AML-193 (cell line): ENCODE results near the gene KARS1.

Experiments
- DNase-seq, 2 experiments: peaks; one replicate each; lab custom pipeline; 2025; lab: John Stamatoyannopoulos, UW

KARS1 gene

DNA sequence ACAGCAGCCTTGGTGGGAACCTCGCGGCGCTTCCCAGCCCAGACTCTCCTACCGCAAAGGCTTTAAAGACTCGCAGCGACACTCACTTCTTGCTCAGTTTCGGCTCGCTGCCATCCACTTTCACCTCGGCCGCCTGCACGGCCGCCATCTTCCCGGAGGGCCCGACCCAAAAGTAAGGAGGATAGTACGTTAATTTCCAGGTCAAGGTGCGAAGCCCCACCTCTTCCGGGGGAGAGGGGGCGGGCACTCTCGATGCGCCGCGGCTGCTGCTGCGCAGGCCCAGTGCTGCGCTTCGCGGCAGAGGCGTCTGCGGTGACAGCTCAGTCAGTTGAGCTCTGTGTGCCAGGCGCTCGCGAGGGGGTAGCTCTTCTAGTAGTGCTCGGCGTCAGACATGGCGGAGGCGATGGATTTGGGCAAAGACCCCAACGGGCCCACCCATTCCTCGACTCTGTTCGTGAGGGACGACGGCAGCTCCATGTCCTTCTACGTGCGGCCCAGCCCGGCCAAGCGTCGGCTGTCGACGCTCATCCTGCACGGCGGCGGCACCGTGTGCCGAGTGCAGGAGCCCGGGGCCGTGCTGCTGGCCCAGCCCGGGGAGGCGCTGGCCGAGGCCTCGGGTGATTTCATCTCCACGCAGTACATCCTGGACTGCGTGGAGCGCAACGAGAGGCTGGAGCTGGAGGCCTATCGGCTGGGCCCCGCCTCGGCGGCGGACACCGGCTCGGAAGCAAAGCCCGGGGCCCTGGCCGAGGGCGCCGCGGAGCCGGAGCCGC is at the start of gene KARS1, which contains the start of gene TERF2IP:
KARS1 (minus strand) TSS at position 174 of the 773 bp plus-strand sequence; CDS start at position 148, 26 bp downstream.
TERF2IP (plus strand) TSS at position 282 of the 773 bp plus-strand sequence; CDS start at position 392, 110 bp downstream.
- peak; percentile 85 to 89 for DNase-seq

DNA sequence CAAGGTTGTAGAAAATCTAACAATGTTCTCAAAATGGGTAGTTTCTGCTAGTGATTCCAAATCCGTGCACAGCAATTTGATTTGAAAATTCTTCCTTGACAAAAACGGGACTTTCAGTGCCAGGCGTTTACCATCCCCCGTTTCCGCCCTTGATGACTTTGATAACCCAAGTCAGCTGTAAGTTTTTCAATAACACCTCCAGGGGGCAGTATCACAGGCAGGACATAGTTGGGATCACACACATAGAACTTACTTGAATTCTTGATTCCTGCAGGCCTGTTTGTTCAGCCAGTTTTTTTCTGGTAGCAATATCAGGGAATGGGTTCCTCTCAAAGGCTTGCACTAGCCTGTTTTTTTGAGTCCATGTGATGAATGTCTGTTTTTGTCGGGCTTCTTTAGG is 48.2 kb upstream of the KARS1 start:
- DNase-seq = no peak

DNA sequence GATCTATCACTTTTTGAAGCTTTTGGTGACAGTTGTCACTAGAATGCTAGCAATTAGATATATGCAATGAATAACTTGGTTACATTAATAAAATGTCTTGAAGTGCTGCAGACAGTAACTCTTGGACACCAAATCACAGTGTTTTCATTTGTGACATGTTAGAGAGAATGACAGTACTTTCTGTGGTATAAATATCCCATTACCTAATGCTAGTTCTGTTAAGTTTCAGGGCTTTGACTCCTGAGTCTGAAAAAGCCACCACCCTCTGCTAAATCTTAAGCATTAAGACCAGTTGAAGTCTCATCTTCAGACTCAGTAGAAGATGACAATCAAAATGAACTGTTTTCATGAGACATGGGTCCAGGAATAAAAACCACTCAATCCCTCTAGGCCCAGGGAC is 39.9 kb upstream of the KARS1 start:
- DNase-seq = no peak

DNA sequence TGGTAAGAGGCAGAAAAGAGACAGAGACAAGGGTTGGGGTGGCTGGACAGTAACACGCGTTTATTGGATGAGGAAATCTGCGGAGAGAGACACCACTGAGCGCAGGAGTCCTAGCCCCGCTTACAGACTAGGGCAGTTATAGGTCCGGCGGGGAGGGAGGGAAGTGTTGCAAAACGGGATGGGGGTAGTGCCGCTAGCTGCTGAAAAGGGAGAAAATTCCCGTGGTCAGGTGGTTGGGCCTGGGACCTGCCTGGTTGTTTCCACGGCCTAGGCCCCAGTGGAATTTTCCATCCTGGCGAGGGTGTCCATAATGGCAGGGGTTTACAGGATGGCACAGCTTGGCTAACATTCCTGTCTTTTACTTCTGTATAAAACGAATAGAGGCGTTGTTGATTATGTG is 34.8 kb upstream of the KARS1 start:
- DNase-seq = no peak

DNA sequence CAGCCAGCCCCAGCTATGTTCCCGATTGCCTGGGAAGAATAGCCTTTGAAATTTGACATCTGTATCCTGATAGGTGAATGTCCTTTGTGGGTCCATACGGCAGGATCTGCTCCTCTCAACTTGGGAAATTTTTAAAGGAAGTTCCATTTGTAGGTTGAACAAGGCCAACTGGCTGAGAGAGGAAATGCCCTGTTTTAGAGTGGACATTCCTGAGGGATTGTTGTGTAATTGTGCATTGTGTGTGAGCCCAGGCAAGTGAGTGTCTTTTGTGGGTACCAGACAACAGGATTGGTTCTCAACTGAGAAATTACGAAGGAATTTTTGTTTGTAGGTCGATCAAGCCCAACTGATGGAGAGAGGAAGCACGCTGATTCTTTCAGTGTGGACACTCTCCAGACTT is 31.9 kb upstream of the KARS1 start:
- DNase-seq = no peak

DNA sequence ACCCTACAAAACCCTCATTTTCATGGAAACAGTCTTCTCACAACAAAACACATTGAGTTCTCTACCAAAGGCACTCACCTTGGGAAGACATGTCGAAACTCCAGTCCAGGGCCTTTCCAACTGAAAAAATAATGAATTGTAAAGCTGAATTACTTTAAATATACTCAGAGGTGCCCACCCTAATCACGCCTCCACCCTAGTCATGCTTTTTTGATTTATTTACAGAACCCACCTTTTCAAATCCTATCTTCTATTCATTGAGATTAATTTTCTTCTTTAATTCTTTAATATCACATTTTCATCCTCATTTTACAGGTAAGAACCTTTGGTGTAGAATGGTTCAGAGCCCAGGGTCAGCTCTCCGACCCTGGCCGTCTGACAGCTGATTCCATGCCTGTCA is 29.4 kb upstream of the KARS1 start, which contains the start of gene CPHXL2:
CPHXL2 (minus strand) TSS at position 101 of the 400 bp plus-strand sequence; CDS start at position 91, 10 bp downstream.
- no peak for DNase-seq

DNA sequence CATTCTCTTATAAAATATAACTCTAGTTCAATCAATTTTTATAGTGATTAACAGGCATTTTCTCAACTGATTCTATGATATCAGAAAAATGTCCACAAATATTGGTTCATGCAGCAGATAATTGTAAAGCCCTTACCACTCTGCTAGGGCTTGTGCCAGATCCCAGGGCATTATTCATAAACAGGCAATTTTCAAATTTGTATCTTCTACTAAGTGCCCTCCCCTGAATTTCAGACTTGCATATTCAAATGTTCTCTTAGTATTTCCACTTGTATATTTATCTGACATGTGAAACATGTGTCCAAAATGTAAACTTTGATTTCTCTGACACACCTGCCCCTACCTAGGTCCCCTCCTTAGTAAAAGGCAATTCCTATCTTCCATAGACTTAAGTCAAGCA is 20.0 kb upstream of the KARS1 start:
- no peak for DNase-seq

DNA sequence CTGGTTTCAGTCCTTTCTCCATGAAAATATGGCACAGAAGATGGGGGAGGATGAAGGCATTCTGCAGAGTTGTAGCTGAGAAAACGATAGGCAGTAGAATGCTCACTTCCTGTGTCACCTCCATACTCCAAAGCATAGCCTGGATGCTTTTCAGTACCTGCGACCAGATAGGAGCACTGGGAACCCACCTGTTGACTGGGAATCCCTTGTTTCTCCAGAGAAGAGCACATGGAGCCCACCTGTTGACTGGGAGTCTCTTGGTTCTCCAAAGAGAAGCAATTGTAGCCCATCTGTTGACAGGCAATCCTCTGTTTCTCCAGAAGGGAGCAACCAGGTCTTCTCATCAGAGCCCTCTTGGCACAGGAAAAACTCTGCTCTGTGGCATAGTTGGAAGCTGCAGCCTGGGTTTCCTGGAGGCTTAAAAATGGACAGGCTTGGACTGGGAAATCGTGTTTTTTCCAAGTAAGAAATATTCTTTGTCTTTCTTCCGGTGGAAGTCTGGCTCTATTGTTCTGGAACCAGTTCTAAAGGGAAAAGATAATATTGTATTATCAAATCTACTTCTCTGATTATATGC is 13.3 kb upstream of the KARS1 start:
- DNase-seq = no peak

DNA sequence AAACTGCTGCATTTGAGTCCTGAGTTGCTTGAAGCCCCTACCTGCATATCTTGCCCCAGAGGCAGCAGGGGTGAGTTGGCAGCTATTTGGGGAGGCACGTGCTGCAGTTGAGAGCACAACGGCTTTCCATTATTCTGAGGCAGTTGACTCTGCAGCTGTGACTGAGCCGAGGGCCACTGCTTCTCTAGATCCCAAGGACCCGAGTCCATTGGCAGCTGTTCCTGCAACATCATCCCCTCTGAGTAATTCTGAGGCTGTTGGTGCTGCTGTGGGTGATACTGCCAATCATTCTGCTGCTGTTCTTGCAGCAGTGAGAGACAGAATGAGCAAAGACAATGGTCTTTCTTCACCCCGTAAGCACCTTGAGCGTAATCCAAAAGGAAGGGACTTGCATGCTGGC is 12.9 kb upstream of the KARS1 start:
- DNase-seq = no peak

DNA sequence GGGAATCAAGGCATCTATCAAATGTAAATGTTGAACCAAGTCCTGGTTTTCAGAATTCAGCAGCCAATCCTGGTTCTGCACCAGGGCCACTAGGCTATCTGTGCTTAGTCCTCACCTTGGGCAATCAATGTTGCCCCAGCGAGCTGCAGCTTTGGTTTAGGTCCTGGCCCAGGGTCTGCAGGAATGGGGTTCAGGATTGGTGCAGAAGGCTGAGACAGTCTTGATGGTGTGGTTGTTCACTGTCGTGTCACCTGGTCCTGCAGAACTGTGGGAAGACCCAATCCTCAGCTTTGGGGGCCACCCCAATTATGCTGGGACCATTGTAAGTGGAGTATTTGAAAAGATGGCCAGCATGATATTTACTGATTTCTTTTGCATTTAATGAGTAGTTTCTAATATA is 10.7 kb upstream of the KARS1 start:
- no peak for DNase-seq

DNA sequence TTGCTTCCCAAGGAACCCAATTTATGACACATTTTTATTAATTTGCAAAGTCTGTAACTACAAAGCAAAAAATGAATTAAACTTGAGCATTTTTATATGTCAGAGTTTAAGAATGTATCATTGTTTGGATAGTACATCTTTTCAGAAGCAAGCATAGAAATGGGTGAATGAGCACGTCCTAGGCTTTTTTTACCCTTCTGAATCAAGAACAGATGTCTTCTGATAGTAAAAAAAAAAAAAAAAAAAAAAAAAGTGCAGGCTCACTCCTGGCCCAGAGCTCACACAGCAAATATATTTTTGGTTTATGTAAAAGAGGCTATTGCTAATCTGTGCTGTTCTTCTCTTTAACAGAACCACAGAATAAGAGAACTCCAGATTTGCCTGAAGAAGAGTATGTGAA is 6.5 kb upstream of the KARS1 start:
- DNase-seq = no peak

DNA sequence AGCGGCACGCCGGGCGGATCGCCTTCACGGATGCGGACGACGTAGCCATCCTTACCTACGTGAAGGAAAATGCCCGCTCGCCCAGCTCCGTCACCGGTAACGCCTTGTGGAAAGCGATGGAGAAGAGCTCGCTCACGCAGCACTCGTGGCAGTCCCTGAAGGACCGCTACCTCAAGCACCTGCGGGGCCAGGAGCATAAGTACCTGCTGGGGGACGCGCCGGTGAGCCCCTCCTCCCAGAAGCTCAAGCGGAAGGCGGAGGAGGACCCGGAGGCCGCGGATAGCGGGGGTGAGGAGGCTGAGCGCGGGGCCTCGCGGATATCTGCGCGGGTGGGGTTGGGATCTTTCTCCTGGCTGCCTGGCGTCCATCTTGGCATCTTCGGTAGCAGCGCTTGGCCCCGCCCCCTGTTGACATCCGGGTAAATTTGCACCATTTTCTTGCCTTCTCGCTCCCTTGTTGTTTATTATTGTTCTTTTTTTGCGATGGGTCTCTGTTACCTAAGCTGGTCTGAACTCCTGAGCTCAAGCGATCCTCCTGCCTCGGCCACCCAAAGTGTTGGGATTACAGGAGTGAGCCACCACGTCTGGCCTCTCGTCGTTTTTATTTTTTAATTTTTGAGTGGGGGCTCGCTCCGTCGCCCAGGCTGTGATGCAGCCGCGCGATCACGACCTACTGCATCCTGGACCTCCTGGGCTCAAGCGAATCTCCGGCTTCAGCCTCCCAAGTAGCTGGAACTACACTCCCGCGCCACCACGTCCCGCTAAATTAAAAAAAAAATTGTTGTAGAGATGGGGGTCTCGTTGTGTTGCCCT is 1.0 kb upstream of the KARS1 start:
- DNase-seq = peak; percentile 57 to 58

DNA sequence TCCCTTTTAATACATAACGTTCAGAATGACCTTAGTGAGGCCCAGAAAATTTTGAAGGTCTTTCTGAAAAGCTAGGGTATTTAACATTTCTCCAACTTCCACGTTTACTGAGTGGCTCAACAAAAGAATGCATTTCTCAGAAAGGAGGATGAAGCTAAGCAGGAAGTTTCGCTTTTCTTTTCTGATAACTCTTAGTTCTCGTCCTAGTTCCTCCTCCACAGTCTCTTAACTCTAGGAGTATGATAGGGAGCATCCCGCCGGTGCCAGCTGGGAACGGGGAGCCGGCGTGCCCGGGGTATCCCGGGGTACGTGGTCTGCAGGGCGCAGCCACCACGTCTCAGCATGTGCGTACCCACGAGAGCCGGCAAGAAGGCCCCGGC is 363 bp downstream of the KARS1 start:
- DNase-seq = no peak

DNA sequence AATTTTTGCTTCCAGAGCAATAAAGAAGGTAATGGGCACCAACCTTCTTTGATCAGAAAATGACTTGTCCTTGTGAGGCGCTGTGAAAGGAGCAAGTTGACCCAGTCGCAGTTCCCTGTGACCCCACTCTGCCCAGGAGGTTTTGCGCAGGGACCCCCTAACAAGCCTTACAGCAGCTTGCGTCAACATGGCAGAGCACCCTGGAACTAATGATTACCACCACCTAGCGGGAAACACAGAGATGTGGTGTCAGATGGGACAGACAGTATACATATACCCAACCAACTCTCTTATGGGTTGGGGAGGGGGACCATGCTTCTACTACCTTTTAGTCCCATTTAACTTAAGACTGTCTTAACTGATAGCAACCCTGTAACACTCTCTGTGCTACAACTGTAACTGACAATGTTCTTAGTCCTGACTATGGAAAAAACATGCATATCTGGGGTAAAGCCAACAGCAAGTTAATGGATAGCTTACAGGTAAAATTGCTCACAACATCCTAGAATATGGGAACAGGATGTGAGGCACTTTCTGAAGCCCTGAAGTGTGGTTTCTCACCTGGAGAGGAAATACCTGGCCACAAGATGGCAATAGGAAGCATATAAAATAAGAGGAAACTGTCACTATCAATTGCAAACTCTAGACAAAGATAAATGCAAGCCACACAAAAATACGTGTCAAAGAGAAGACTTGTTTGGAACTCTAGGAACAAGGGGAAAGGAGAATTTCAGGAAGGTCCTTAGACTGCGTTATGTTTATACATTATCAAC is 3.0 kb downstream of the KARS1 start:
- no peak for DNase-seq

DNA sequence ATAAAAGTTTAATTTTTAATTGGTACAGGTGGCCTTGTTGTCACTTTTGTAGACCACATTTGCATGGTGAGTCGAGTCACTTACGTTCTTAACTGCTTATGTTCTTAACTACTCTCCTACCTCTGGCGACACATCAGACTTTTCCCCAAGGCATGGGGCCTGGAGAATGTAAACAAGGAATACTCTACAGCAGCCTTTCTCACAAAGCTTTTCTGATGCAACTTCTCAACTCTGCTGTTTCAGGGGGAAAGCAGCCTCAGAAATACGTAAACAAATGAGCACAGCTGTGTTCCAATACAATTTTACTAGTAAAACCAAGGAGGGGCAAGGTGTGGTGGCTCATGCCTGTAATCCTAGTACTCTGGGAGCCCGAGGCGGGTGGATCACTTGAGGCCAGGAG is 6.9 kb downstream of the KARS1 start:
- no peak for DNase-seq

DNA sequence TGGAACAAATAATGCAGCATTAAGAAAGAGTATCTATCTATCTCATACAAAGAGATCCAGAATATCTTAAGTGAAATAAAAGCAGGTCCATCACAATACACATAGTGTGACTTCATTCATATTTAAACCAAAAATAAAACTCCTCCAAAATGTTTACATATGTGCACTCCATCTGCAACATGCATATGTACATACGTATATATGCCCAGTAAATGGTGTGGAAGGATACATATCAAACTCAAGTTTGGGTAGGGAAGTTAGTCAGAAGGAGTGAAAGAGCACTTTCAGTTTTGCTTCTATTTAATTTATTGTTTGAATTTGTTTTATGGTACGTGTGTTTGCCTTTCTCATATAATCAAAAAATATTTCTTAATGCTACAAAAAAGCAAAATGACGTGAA is 12.4 kb downstream of the KARS1 start:
- no peak for DNase-seq

DNA sequence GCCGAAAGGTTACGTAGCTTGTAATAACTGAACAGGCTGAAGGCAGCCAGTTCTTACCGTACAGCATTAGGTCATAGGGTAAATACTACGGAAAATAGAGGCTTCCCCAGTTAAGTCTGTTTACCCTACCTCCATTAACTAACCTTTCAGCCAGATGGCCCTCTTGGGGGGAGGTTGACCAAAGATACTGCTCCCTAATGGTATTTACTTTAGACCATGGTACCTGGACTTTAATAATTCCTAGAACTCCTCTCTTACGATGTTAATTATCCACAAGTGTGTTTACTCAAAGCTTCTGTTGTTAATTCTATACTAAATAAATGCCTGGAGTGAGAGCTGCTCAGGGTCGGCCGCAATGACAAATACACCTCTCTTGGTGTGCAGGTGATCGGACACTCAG is 14.6 kb downstream of the KARS1 start:
- no peak for DNase-seq

DNA sequence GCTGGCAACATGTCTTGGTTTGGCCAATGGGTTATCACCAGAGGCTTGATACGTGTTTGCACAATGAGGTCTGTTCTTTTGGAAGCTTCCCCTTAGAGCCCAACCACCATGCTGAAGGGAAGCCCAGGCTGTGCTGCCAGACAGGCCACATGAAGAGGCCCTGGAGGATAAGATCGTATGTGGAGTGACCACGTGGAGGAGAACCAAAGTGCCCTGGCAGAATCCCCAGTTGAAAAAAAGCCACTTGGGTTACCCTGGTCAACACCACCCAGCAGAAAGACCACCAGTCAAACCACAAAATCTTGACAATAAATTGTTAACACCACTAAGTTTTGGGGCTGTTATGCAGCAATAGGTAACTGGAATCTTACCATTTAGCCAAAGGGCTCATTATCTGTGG is 17.4 kb downstream of the KARS1 start:
- no peak for DNase-seq

DNA sequence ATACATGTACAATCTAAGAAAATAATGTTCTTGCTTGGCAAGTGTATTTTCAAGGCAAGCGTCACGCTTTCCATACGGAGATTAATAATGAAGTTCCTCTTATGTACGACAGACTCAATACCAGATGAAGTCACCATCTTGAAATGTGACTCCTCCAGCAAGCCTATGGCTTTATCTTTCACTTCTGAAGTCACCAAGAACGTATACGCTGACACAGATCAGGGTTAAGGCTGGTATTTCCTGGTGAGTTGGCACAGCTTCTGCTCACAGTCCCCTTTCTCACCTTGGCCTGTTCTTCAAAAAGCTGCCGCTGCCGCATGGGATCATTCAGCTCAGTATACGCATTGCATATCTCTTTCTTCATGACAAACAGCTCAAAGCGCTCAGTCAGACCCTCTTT is 18.3 kb downstream of the KARS1 start:
- DNase-seq = no peak

DNA sequence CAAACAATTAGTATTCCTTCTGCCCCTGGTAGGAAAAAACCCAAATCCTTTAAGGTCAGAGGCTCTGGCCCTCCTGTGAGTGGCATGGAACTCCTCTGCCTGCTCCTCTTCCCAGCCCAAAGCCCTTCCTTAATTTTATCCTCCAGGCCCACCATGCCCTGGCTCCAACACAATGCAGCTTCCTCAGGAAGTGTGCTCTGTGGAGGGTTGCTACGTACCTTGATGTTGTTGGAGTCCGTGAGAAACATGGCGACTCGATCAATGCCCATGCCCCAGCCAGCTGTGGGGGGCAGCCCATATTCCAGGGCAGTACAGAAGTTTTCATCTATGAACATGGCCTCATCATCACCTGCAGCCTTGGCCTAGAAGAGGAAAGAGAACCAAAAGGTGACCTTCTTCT is 19.1 kb downstream of the KARS1 start:
- DNase-seq = no peak

DNA sequence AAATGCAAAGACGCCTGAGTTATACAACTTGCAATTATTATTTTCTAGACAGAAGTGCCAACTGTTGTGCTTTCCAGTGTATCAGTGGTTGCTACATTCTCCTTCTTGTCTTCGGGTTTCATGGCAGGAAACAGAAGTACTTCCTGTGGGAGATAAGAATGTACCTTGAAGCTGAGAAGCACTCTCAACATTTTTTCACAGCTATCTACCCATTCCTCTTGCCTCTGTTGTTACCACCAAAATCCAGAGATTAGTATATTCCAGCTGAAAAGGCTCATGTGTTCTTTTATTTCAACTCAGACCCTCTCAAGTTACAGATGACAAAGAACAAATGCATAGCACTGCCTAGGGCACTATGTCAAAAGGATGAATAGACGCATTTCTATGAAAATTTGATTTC is 19.6 kb downstream of the KARS1 start:
- DNase-seq = peak in 1 of 2 experiments; percentile 19

DNA sequence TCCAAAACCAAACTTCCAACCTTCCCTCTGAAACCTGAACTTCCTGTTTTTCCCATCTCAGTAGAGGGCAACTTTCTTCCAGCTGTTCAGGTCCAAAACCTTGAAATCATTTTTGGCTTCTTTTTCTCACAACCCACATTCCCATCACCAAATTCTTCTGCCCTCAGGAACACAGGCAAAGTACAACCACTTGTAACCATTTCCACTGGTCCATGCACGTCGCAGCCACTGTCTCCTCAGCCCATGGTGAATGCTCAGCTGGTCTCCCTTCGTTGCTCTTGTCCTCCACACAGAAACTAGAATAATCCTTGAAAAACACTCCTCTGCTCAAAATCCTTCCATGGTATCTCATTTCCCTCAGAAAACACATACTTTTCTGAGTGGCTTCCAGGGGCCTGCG is 20.7 kb downstream of the KARS1 start:
- DNase-seq = no peak
